Naive thymus-derived CD4-positive, alpha-beta T cell (primary cell): ENCODE measurements around the gene VAMP8. TPM values are rescaled to one million over a fixed set of nuclear protein-coding genes. Genes with fewer than 3 reads are reported as not detected.
"Not testable (repeated sequence)": the region's sequence is repeated elsewhere in the genome, so short reads cannot be mapped to it uniquely, and the experiment has no call there.

Experiments
- ATAC-seq: fragments of 150-1000 bp; cut with Tn5 transposase; 2 replicates; pipeline ENCODE4 v1.10.0; 2021; ENCODE audit warnings: mild to moderate bottlenecking, moderate library complexity
- CTCF ChIA-PET: fragments of 350-600 bp; sonication (Branson Sonifier 250); formaldehyde crosslinking; loops from one replicate; lab custom pipeline; 2021; ENCODE audit warnings: antibody characterized with exemption; lab: Charles Lee
- POLR2A ChIA-PET: fragments of 350-600 bp; sonication (Branson Sonifier 250); formaldehyde crosslinking; loops from one replicate; lab custom pipeline; 2021; ENCODE audit warnings: antibody characterized with exemption, inconsistent platforms; lab: Charles Lee
- DNase-seq, 9 donors: peaks; one replicate each; pipeline versions ENCODE4 v3.0.0 to v3.0.0-alpha.2; 2020 to 2022; ENCODE audit warnings: mixed read lengths in 1 of 9
- H3K27ac ChIP-seq: one replicate; pipeline ENCODE4 v1.7.0; 2013; ENCODE audit warnings: mild to moderate bottlenecking, low read depth, low read length, moderate library complexity
- H3K27me3 ChIP-seq, 2 donors: one replicate each; pipeline ENCODE4 v1.7.0; 2013; ENCODE audit warnings: low read length in 2 of 2, mild to moderate bottlenecking in 2 of 2, moderate library complexity in 2 of 2; ENCODE audit not compliant: control insufficient read depth in 2 of 2, insufficient read depth in 2 of 2
- H3K36me3 ChIP-seq, 3 experiments: 1 replicate in 2 of 3; 2 replicates in 1 of 3; pipeline ENCODE4 v1.7.0; 2013; ENCODE audit warnings: low read length in 3 of 3, mild to moderate bottlenecking in 3 of 3, moderate library complexity in 1 of 3; ENCODE audit not compliant: insufficient read depth in 3 of 3, control insufficient read depth in 2 of 3
- H3K4me1 ChIP-seq, 2 donors: one replicate each; pipeline ENCODE4 v1.7.0; 2013; ENCODE audit warnings: low read length in 2 of 2, mild to moderate bottlenecking in 2 of 2, moderate library complexity in 1 of 2; ENCODE audit not compliant: control insufficient read depth in 2 of 2, insufficient read depth in 2 of 2
- H3K4me3 ChIP-seq: 2 replicates; pipeline ENCODE4 v1.7.0; 2013; ENCODE audit warnings: mild to moderate bottlenecking, low read length
- H3K9me3 ChIP-seq, 3 experiments: 1 replicate in 2 of 3; 2 replicates in 1 of 3; pipeline ENCODE4 v1.7.0; 2013; ENCODE audit warnings: low read length in 3 of 3; ENCODE audit not compliant: control insufficient read depth in 2 of 3
- H3K27ac Mint-ChIP-seq, 9 donors: one replicate each; pipeline ENCODE4 v1.8.0; 2020 to 2022; ENCODE audit warnings: mixed read lengths in 9 of 9, mild to moderate bottlenecking in 8 of 9, moderate library complexity in 5 of 9, inconsistent platforms in 2 of 9
- H3K27me3 Mint-ChIP-seq, 5 donors: one replicate each; pipeline ENCODE4 v1.8.0; 2021 to 2022; ENCODE audit warnings: mixed read lengths in 5 of 5, mild to moderate bottlenecking in 1 of 5
- H3K36me3 Mint-ChIP-seq, 5 donors: one replicate each; pipeline ENCODE4 v1.8.0; 2020 to 2022; ENCODE audit warnings: mixed read lengths in 5 of 5, mild to moderate bottlenecking in 3 of 5, inconsistent platforms in 1 of 5
- H3K4me1 Mint-ChIP-seq, 7 donors: one replicate each; pipeline ENCODE4 v1.8.0; 2020 to 2022; ENCODE audit warnings: mixed read lengths in 7 of 7, mild to moderate bottlenecking in 3 of 7, inconsistent platforms in 1 of 7
- H3K4me3 Mint-ChIP-seq, 10 donors: one replicate each; pipeline ENCODE4 v1.8.0; 2020 to 2022; ENCODE audit warnings: mild to moderate bottlenecking in 10 of 10, mixed read lengths in 10 of 10, moderate library complexity in 6 of 10, inconsistent platforms in 2 of 10
- H3K9me3 Mint-ChIP-seq, 11 donors: one replicate each; pipeline ENCODE4 v1.8.0; 2020 to 2022; ENCODE audit warnings: mixed read lengths in 11 of 11, mild to moderate bottlenecking in 4 of 11, inconsistent platforms in 1 of 11, moderate library complexity in 1 of 11
- intact Hi-C, 2 donors: fragments of 100-400 bp; cut with micrococcal nuclease; formaldehyde crosslinking; loops; one replicate each; pipeline ENCODE4 v1.15.1; 2023
- polyA plus RNA-seq, 2 donors: library from polyadenylated mRNA; unstranded; fragments of 300-500 nt; fragmentation: Illumina TruSeq; gene quantifications; one replicate each; pipeline ENCODE4 v1.2.3, GENCODE V29; 2021
- total RNA-seq, 6 experiments: library from RNA in 5 of 6; stranded (reverse) in 5 of 6; gene quantifications; 1 replicate in 5 of 6; 2 replicates in 1 of 6; pipeline ENCODE4 v1.2.3 and lab custom pipeline; 2021 to 2026

The VAMP8 gene
- total and polyA plus RNA-seq, 7 experiments from 2014 or later, result 55.1 to 347 (median 120) TPM

DNA sequence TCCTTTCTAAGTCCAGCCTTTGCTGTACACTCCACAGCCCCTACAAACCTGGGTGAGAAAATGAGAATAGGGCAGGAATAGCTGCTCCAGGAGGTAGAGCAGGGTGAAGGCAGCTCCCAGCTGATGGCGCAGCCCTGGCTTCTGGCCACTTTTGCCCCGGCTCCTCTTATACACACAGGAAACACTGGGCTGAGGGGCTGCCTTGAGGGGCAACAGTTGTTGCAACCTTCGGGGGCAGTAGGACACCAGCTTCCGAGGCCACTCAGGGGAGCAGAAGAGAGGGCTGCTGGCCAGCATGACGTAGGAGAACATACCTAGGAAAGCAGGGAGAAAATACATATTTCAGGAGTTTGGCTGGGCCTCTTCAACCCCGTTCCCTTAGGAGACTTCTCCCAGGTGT is 24.2 kb upstream of the VAMP8 start:
- intact Hi-C loops, result loop anchor here in 1 of 2 donors (5.0 kb wide), 1 partner anchor 246 kb away; no protein-coding TSS in a partner anchor
- peaks cover 0 to 14% (median 10%) of the 10 kb centered on the region in 7 donors for H3K4me1 Mint-ChIP-seq
- DNase-seq (no peak), ATAC-seq (no peak)
- no peaks in the 10 kb centered on the region for H3K9me3 Mint-ChIP-seq
- peak overlapping the region in 2 of 9 donors; percentile 26 to 30 for H3K27ac Mint-ChIP-seq
- H3K27me3 ChIP-seq, result no peaks in the 10 kb centered on the region
- H3K27me3 Mint-ChIP-seq, result no peaks in the 10 kb centered on the region
- ChIA-PET POLR2A (interaction anchor here (0.6 to 5.9 kb wide), 4 partner anchors 8 to 253 kb away, joined by 3 to 70 read pairs (median 11); partner anchors contain the start of genes GGCX and MAT2A), CTCF (interaction anchor here (0.7 to 6.6 kb wide), 10 partner anchors 13 to 310 kb away, joined by 3 to 90 read pairs (median 5); partner anchors contain the start of genes MAT2A and SH2D6)
- H3K36me3 Mint-ChIP-seq, result peaks cover 0 to 32% (median 14%) of the 10 kb centered on the region in 5 donors
- H3K27ac ChIP-seq, result no peak overlapping the region
- H3K9me3 ChIP-seq, result no peaks in the 10 kb centered on the region
- H3K4me3 Mint-ChIP-seq, result no peak overlapping the region
- no peak overlapping the region for H3K4me3 ChIP-seq
- H3K36me3 ChIP-seq, result peaks cover 9 to 53% (median 17%) of the 10 kb centered on the region in 3 experiments
- H3K4me1 ChIP-seq, result no peaks in the 10 kb centered on the region

GRCh38 chr2:85554980-85555612 is 22.3 kb upstream of the VAMP8 start:
- H3K4me3 ChIP-seq, result no peak overlapping the region
- H3K36me3 ChIP-seq, result peaks cover 9 to 51% (median 14%) of the 10 kb centered on the region in 3 experiments
- DNase-seq, result no peak
- no peaks in the 10 kb centered on the region for H3K9me3 ChIP-seq
- H3K4me1 Mint-ChIP-seq, result peaks cover 7 to 30% (median 26%) of the 10 kb centered on the region in 7 donors
- no peaks in the 10 kb centered on the region for H3K27me3 ChIP-seq
- peaks cover 0 to under 1% of the 10 kb centered on the region in 2 donors for H3K4me1 ChIP-seq
- CTCF ChIA-PET, result interaction anchor here (1.2 to 6.6 kb wide), 5 partner anchors 28 to 165 kb away, joined by 3 to 90 read pairs (median 3); partner anchors contain the start of genes RNF181 and VAMP5
- H3K27ac ChIP-seq, result no peak overlapping the region
- intact Hi-C loops, result loop anchor here in 1 of 2 donors (5.0 kb wide), 1 partner anchor 248 kb away; no protein-coding TSS in a partner anchor
- no peaks in the 10 kb centered on the region for H3K9me3 Mint-ChIP-seq
- no peak overlapping the region for H3K4me3 Mint-ChIP-seq
- no peak for ATAC-seq
- POLR2A ChIA-PET, result interaction anchor here (0.8 to 2.1 kb wide), 5 partner anchors 12 to 228 kb away, joined by 3 to 8 read pairs (median 3); partner anchors contain the start of gene SH2D6
- H3K27ac Mint-ChIP-seq, result peak overlapping the region in 1 of 9 donors; percentile 4
- H3K36me3 Mint-ChIP-seq, result peaks cover 0 to 34% (median 13%) of the 10 kb centered on the region in 5 donors
- H3K27me3 Mint-ChIP-seq, result no peaks in the 10 kb centered on the region

DNA sequence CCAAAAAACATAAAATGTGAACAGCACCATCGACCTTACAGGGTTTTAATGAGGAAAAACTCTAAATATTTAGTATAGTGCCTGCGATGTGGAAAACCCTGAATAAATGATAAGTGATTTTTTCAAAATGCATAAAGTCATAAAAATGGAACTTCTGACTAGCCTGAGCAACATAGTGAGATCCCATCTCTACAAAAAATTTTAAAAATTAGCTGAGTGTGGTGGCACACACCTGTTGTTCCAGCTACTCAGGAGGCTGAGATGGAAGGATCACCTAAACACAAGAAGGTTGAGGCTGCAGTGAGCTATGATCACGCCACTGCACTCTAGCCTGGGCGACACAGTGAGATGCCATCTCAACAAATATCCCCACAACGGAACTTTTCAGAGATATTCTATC is 20.3 kb upstream of the VAMP8 start:
- intact Hi-C loops, result no loop called here
- Mint-ChIP-seq H3K4me3 (no peak overlapping the region), H3K36me3 (peaks cover 0 to 16% (median 8%) of the 10 kb centered on the region in 5 donors), H3K4me1 (peaks cover 17 to 42% (median 34%) of the 10 kb centered on the region in 7 donors), H3K27ac (no peak overlapping the region), H3K27me3 (no peaks in the 10 kb centered on the region), H3K9me3 (no peaks in the 10 kb centered on the region)
- no peak for ATAC-seq
- Histone ChIP-seq H3K36me3 (peaks cover 0 to 33% (median 13%) of the 10 kb centered on the region in 3 experiments), H3K4me1 (peaks cover 6 to 8% of the 10 kb centered on the region in 2 donors), H3K4me3 (no peak overlapping the region), H3K27ac (no peak overlapping the region), H3K27me3 (no peaks in the 10 kb centered on the region), H3K9me3 (no peaks in the 10 kb centered on the region)
- ChIA-PET POLR2A (interaction anchor here (1.0 to 5.9 kb wide), 6 partner anchors 11 to 203 kb away, joined by 4 to 38 read pairs (median 6); partner anchors contain the start of genes C2orf68, ELMOD3, MAT2A and RETSAT), CTCF (interaction anchor here (0.9 to 3.3 kb wide), 6 partner anchors 47 to 262 kb away, joined by 3 to 30 read pairs (median 4); no protein-coding TSS in a partner anchor)
- DNase-seq, result no peak

DNA sequence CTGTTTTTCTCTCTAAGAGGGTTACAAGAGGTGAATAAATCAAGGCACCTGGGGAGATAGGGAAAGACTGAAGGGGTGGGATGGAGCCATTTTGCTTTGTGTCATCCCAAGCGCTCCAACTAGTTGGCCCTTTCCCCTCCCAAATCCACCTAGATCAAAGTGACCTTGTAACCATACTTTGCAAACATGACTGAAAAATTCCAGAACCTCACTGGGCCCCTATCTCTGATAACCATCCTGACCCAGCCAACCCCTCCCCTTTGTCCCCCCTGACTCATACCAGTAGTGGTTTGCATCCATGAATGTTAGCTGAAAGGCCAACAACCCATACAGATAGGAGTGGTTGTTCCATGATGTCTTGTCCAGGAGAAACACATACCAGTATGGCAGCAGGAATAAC is 19.2 kb upstream of the VAMP8 start:
- peaks cover 0 to 14% (median 7%) of the 10 kb centered on the region in 5 donors for H3K36me3 Mint-ChIP-seq
- Histone ChIP-seq H3K9me3 (no peaks in the 10 kb centered on the region), H3K27me3 (no peaks in the 10 kb centered on the region), H3K36me3 (peaks cover 0 to 26% (median 7%) of the 10 kb centered on the region in 3 experiments), H3K4me1 (peaks cover 6 to 8% of the 10 kb centered on the region in 2 donors), H3K27ac (no peak overlapping the region), H3K4me3 (no peak overlapping the region)
- H3K27ac Mint-ChIP-seq, result peak overlapping the region in 3 of 9 donors; percentile 46 to 84 (median 62)
- no peak for DNase-seq
- H3K4me3 Mint-ChIP-seq, result peak overlapping the region in 4 of 10 donors; percentile 1 to 64 (median 37)
- H3K4me1 Mint-ChIP-seq, result peaks cover 17 to 41% (median 30%) of the 10 kb centered on the region in 7 donors
- ChIA-PET CTCF (interaction anchor here (1.1 kb wide), 1 partner anchor 79 kb away, joined by 3 read pairs; no protein-coding TSS in a partner anchor), POLR2A (interaction anchor here (0.8 to 5.9 kb wide), 4 partner anchors 19 to 144 kb away, joined by 3 to 38 read pairs (median 19); partner anchors contain the start of genes MAT2A and SH2D6)
- no peak for ATAC-seq
- intact Hi-C loops, result no loop called here
- H3K9me3 Mint-ChIP-seq, result no peaks in the 10 kb centered on the region
- H3K27me3 Mint-ChIP-seq, result no peaks in the 10 kb centered on the region

DNA sequence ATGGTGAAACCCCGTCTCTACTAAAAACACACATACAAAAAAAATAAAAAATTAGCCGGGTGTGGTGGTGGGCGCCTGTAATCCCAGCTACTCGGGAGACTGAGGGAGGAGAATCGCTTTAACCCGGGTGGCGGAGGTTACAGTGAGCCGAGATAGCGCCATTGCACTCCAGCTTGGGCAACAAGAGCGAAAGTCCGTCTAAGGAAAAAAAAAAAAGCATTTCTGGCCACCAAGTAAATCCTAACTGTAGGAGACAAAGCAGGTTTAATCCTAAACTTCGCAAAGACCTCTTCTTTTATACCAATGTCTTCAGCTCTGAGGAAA is 17.0 kb upstream of the VAMP8 start:
- ChIA-PET CTCF (interaction anchor here (0.6 to 1.9 kb wide), 4 partner anchors 8 to 146 kb away, joined by 3 to 8 read pairs (median 6); partner anchors contain the start of gene MAT2A), POLR2A (interaction anchor here (0.9 to 5.9 kb wide), 12 partner anchors 9 to 589 kb away, joined by 3 to 38 read pairs (median 8); partner anchors contain the start of genes C2orf68, KCMF1, MAT2A and RNF181)
- H3K9me3 ChIP-seq, H3K36me3 ChIP-seq, ATAC-seq, H3K36me3 Mint-ChIP-seq, H3K27me3 ChIP-seq, DNase-seq, H3K4me1 ChIP-seq, H3K9me3 Mint-ChIP-seq, H3K27me3 Mint-ChIP-seq: not testable (repeated sequence)
- Histone ChIP-seq H3K4me3 (peak overlapping the region; percentile 98), H3K27ac (peak overlapping the region; percentile 95)
- Mint-ChIP-seq H3K4me3 (peak overlapping the region; percentile 81 to 99 (median 97)), H3K4me1 (peaks cover 17 to 48% (median 32%) of the 10 kb centered on the region in 7 donors), H3K27ac (peak overlapping the region; percentile 67 to 99 (median 92))
- intact Hi-C loops, result loop anchor here (2.0 kb wide), 2 partner anchors 56 to 142 kb away; partner anchors contain the start of genes SH2D6 (in 1 of the 2) and USP39 (in 1 of the 2)

GRCh38 chr2:85560812-85561279 is 16.5 kb upstream of the VAMP8 start:
- Mint-ChIP-seq H3K27ac (peak overlapping the region; percentile 86 to 99 (median 93)), H3K9me3 (no peaks in the 10 kb centered on the region), H3K4me1 (peaks cover 17 to 48% (median 32%) of the 10 kb centered on the region in 7 donors), H3K4me3 (peak overlapping the region; percentile 81 to 99 (median 97)), H3K36me3 (peaks cover 0 to 4% (median 3%) of the 10 kb centered on the region in 5 donors), H3K27me3 (no peaks in the 10 kb centered on the region)
- Histone ChIP-seq H3K36me3 (peaks cover 0 to 7% (median 0%) of the 10 kb centered on the region in 3 experiments), H3K27ac (peak overlapping the region; percentile 95), H3K9me3 (no peaks in the 10 kb centered on the region), H3K4me3 (peak overlapping the region; percentile 98), H3K27me3 (no peaks in the 10 kb centered on the region), H3K4me1 (peaks cover 6 to 8% of the 10 kb centered on the region in 2 donors)
- DNase-seq (peak in 1 of 9 donors; percentile 7), ATAC-seq (no peak)
- ChIA-PET CTCF (interaction anchor here (0.5 to 1.9 kb wide), 5 partner anchors 9 to 146 kb away, joined by 3 to 8 read pairs (median 3); partner anchors contain the start of gene MAT2A), POLR2A (interaction anchor here (0.7 to 5.9 kb wide), 18 partner anchors 9 to 615 kb away, joined by 3 to 38 read pairs (median 4); partner anchors contain the start of genes C2orf68, KCMF1, MAT2A and RNF181)
- intact Hi-C loops, result loop anchor here (1.0 to 2.0 kb wide), 12 partner anchors 9 to 207 kb away; partner anchors contain the start of genes ELMOD3 (in 2 of the 2), MAT2A (in 2 of the 2), RETSAT (in 2 of the 2) and RNF181 (in 2 of the 2)
